Lung microvascular endothelial cell (primary cell): Measurements from ENCODE around the gene LEKR1. TPM values are rescaled to one million over a fixed set of nuclear protein-coding genes. Genes with fewer than 3 reads are reported as not detected.

Experiments
- DNase-seq, 2 donors: peaks; one replicate each; pipeline versions ENCODE4 v3.0.0 to v3.0.0-alpha.2; 2010; ENCODE audit warnings: low read depth in 2 of 2
- total RNA-seq: library from RNA; depleted of rRNA; stranded (reverse); fragments of >200 nt; gene quantifications from 2 replicates; pipeline ENCODE4 v1.2.1, GENCODE V29; 2014

Gene LEKR1
- total RNA-seq, 1 donor from 2014 or later, result 0.60 TPM

DNA sequence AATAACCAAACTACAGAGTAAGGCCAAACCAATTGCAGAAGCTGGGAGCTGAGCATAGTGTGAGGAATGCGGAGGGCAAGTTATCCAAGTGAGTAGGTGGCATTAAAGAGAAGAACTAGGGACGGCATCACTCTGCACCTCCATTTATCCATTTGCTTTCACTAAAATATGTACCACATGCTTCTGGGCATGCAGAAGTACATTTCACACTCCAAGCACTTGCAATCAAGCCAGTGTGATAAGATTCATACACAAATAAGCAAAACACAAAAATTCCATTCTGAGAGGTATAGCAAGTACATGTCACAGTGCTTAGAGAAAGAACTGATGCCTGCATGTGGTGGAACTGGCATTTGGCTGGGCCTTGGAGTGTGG lies 252.6 kb downstream of the LEKR1 start:
- DNase-seq, result no peak

DNA sequence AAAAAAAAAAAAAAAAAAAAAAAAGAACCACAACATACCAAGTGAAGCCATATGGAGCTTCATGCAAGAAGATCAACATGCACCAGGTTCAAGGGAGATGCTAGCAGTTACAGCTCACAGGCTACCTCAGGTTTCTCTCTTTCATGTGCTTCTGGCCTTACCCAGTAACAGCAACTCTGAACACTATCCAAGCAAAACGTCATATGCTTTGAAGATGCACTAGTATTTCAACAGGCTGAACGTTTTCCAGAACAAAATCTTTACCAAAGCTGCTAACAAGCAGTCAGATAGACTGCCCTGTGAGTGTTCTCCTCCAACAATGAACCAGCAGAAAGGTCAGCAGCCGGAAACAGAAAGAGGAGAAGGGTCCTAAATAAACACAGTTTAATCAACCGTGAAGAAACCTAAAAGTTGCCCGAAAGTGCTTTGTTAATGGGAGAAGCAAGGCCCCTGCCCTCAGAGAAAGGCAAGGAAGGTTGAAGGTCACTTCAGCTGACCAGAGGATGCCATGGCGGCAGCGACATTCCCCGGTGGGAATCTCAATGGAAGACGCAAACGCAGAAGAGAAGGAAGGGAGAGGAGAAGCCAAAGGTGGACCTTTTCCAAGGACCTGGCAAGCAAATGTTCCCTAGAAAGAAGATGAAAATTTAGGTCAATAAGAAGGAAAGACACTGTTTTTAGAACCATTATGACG lies 253.7 kb downstream of the LEKR1 start:
- DNase-seq, result no peak

DNA sequence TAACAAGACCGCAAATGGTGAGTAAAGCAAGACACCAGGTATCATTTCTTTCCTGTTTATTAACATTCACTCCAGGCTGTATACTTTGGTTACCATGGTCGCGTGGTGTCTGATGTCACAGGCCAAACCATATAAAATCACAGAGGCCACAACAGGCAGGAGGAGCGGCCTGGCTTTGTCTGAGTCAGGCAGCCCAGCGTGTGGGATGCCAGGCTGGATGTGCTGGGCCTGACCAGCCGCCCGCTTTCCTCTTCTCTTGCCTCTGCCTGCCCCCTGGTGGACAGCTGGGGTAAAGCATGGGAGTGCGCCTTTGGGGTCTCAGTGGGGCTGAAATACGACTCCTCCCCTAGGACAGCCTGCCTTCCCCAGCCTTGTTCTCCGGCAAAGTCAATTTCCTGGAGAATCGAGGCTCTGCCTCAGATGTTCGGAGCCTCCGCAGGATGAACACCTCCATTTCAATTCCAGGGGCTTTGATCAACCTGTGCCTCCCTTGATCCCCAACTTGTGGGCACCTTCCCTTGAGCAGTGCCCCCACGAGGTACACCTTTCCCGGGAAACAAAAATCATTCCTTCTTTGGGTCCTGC lies 255.6 kb downstream of the LEKR1 start:
- peak; percentile 93 to 96 for DNase-seq

DNA sequence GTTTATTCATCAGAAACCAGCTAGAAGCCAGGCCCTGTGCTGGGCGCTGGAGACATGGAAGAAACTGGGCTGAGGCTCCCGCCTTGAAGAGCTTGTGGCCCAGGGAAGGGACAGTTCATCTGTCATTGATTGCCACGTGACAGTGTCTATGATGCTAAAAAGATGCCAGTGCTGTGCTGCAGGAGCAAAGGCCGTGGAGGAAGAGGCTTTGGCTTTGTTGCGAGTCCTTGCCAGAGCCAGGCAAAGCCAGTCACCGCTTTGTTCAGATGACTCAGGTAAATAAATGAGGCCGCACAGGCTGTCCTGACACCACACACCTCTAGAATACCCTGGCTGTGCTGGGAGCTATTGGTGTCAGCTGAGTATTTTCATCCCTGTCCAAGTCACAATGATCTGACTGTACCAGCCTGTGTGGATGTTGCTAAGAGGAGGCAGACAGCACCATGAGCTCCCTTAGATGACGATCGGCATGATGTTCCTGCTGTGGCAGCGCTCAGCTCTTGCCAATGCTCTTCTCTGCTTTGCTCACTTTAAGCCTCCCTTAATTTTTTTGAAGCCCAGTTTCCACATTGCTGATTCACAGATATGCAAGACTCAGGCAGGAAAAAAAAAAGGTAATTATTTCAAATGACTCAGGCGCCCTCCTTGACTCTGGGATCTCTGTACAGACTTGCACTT lies 256.3 kb downstream of the LEKR1 start:
- peak in 1 of 2 donors; percentile 45 for DNase-seq

DNA sequence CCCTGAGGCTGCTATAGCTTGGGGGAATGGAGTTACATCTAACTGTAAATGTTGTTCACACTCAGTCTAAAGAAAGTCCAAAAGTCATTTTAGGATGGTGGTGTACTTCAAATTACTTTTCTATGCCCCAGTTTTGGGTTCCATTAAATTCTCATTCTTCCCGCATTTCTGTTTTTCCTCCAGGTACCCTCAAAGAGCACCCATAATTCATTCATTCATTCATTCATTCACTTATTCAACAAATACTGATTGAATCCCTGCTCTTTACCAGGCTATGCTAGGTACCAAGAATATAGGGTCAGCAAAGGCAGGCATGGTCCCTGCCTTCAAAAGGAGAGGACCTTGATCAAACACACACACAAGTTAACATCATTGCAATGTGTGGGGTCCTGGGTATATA lies 257.7 kb downstream of the LEKR1 start:
- no peak for DNase-seq

DNA sequence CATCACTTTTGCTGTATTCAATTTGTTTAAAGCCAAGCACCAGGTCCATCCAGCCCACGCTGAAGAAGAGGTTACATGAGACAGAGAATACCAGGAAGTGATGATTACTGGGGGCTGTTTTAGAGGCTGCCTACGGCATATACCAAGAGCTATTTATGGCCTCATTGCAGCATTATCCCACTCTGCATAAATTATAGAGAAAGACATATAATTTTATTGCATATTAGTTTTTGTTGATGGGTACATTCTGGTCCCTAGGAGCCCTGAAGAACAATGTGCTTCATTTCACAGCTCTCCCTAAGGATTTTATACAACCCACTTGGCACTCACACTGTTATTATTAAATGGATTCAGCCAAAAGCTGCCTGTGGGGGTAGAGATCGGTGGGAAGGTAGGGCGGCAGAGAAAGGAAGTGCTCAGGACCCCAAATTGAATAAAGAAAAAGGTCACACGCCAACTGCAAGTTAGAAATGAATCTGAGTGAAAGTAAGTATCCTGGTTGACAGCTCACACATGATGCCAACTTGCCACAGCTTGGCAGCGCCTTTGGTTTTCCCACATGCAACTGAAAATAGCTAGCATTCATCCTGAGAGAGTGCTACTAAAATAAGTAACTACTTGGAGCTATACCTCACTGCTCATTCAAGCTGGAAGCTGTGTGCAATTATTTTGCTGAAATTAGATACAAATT lies 260.1 kb downstream of the LEKR1 start:
- DNase-seq, result no peak

DNA sequence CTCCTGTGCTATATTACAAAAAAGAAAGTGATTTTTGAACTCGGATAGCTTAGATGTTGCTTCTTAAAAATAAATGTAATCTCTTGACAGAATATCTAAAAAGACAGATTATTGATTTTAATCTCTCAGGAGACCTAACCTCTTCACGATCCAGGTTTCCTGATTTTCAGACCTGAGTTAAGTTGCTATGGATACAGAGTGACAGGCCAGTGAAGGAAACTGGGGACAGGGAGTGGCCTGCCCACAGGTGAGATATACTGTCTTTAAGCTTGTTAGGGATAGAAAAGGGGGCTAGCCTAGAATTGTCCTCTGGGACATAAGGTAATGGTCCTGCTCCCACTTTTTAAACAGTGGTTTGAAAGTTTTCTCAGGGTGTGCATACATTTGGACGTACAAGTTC lies 260.6 kb downstream of the LEKR1 start:
- no peak for DNase-seq

DNA sequence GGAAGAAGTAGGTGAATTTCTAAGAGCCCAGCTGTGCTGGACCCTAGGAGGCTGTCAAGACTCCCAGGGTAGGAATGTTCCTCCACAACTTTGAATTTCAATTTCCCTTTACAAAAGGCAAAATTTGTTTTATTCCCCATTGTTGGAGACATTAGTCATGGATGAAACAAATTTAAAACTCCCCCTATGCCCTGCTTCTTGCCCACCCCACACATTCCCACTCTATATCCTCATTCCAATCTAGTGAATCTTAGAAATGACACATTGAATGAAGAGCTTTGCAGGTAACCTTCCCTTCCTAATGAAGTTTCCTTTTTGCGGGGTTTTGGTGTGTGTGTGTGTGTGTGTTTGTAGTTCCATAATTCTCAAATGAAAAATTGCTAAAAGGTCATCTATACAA lies 261.2 kb downstream of the LEKR1 start:
- no peak for DNase-seq

DNA sequence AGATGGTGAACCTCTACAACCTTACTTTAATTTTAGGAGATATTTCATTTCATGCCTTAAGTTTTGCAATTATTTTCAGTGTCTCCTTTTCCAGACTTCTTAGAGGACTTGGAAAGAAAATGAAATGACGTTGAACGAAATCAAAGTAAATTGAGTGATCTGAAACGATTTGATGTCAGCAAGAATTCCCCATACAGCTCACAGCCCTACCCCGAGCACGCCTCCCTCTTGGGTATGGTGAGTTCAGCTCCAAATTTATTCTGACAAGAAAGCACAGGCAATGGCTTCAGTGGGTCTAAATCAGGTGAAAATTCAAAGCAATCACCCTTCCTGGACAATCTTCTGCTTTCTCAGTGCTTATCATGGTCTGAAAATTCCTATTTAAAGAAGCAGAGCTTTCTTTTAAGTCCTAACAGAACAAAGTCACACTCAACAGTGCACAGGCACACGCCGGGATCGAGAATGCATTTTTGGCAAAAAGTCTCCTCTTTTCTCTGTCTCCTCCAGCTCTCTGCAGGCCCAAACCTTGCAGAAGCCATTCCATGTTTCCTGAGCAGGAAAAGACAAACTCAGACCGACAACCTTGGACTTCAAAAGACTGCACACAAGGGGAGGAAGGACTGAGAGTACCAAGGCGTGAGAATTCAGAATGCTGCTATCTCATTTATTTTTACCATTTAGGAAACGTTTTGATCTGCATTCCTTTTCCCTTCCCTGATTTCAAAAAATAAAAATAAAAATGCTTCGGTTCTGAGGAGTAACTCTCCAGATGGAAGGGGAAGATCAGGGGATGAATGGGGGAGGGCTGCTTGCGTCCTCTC lies 261.8 kb downstream of the LEKR1 start:
- peak; percentile 9 to 25 for DNase-seq

DNA sequence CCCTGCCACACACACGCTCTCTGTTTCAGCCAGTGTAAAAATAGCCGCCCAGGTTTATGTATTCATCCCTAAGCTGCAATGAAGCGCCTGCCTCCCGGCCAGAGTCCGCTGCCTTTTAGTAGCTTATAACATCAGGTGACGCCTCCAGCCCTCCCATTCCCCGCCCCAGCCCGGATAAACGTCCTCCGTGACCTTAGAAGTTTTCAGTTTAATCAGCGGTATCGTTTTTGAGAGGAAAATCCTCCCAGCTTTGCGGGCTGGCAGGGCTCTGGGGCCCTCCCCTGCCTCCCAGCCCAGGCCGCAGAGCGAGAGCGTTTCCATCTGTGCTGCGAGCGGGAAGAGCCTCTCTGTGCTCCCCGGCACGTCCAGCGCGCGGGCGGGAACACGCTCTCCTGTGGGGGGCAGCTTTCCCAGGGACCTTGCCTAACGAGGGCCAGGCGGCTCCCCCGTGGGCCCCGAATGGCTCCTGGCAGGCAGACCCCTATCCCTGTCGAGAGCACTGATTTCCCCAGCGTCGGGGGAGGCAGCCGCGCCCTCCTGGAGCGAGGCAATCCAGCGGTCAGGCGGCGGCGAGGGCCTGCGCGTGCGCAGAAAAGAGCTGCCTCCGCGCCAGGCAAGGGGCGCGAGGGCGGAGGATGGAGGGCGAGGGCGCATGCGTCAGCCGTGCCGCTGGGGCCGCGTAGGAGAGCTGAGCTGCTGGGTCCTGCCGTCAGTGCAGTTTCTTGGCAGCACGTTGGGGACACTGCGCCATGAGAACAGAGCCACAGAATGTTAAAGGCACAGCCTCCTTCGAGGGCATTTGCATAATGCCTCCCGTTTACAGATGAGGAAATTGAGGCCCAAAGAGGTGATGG lies 262.7 kb downstream of the LEKR1 start:
- peak; percentile 94 to 97 for DNase-seq

DNA sequence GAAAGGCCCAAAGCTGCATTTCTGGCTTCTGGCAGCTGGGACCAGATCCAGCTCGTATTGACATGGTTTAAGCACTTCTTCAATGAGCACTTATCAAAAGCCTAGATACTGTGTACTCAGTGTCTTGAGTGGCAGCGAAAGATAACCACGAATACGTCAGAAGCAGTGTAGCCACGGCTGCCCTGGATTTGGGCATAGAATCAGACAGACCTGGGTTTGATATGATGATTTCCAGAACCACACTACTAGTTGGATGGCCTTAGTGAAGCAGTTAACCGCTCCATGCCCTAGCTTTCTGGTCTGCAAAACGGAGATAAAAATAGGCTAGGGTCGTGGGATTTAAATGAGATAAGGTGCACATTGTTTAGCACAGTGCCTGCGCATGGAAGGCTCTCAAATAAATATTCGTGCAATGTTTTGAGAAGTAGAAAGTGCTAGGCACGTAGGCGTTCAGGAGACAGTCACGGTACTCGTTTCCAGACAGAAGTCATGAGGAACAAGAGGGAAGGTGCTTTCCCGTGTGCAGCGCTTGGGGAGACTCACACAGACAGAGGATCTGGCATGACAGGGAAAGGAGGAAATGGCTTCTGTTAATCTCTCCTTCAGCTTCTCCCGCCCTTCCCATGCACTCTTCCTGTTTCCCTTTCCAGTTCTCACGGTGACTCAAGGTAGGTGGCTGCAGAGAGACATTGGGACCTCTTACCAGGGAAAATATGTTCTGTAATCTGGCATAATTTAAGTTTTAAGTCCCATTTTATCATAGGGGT lies 263.5 kb downstream of the LEKR1 start:
- DNase-seq, result peak; percentile 52 to 88

DNA sequence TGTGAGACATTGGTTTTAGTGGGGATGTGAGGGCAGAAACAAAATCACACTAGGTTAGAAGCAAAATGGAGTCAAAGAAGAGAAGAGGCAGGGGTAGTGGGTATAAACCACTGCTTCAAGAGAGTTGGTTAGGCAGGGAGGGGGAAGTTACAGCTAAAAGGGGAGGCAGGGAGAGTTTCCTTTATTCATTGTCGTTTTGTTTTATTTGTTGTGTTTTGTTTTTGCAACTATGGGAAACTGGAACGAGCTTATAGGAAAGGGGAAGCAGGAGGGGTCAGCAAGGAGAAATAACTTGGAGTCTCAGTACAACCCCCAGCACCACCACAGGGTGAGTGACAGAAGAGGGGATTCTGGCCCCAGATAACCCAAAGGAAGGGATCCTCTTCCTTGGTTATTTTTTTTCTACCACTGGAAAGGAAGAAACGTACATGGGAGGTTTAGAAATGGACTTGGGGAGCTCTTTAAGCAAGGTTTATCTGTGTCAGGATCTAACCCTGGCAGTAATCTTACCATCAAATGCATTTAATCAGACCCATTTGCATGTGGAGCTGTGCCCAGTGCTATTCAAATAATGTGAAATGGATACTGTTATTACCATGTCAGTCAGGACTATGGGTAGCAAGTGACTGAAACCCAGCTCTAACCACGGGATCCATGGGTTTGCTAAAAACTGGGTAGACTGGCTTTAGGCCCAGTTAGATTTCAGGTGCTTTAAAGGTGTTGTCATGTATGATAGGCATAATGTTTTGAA lies 265.1 kb downstream of the LEKR1 start:
- peak in 1 of 2 donors; percentile 30 for DNase-seq

DNA sequence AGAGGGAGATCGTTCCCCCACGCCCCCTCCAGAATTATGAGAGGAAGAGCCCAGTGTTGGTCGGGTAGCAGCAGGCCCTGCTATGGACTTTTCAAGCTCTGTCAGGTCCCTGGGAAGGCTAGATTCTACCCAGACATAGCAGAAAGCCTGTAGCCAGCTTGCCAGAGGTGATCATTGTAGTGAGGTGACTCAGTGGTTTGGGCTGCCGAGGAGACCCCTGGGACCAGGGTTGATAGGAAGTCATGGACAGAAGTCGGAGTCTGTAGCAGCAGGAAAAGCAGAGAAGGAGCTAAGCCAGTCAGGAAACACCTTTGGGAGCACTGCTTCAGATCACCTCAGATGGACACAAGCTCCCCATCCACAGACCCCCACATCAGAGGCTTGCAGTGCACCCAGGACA lies 266.1 kb downstream of the LEKR1 start:
- no peak for DNase-seq

DNA sequence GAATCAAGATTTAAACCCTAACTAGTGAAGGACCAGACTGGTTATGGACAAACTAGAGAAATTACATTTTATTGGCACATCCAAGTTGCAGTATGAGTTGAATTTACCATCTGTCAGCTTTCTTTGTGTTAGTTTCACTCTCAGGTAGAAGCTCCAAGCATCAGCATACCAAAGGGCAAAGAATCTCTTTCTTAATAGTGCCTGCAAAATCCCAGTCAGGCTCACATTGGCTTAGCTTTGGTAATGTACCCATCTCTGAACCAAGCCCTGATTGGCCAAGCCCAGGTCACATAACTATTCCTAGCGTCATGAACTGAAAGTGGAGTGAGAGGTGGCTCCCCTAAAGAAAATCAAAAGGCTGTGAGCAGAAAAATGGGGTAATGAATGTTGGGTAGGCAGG lies 266.9 kb downstream of the LEKR1 start:
- no peak for DNase-seq

DNA sequence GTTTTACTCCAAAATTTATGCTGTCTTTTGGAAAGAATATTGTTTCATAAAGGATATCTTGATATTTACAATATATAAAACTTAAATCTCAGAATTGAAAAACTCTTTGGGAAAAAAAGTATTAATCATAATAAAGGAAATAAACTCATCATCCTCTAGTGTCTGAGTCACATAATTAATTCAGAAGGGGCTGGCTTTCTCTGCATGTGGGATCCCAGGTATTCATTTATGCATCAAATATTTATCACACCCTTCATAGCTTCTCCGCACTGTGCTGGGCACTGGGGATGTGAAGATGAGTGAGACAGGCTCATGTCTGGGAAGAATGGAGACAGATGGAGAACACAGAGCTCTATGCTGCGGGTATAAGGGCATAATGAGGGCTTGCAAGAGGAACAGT lies 268.1 kb downstream of the LEKR1 start:
- no peak for DNase-seq

DNA sequence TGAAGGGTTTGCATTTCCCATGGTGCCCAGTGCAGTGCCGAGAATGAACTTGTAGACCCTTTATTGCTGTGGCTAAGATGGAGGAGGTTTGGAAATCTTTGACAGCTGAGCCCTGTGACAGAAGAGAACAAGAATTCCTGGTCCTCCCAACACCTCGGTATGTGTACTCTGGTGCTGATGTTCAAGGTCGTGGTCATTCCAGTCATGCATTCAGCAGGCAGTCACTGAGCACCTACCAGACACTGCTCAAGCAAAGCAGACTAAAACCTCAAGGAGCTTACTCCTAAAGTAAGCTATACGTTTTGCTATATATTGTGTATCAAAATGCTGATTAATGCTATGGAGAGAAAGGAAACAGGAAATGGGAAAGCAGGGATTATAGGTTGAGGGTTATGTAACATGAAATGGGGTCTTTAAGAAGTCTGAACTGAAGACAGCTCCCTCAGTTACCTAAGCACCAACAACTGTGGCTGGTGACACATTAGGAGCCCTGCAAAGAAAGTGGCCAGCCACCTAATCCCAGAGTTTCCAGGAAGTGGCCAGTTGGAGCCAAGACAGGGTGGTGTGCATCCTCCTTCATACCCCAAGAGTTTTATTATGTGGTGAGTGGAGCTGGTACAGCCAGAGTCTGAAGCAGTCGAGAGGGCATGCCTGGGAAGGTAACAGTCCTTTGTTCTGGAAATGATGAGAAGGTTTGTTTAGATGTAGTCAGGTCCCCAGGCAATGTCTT lies 268.8 kb downstream of the LEKR1 start:
- DNase-seq, result no peak
